Fibroblast of peridontal ligament (primary cell): ENCODE measurements around the gene TRMT1.
A peak's percentile ranks its signal among the peaks of the same experiment; 100 is the strongest.
"Not testable (repeated sequence)": the region's sequence is repeated elsewhere in the genome, so short reads cannot be mapped to it uniquely, and the experiment has no call there.

Source experiments
- DNase-seq: peaks from one replicate; pipeline ENCODE4 v3.0.0-alpha.2; 2010; ENCODE audit errors: extremely low read depth

Gene TRMT1

GRCh38 chr19:13150187-13150930 is 33.8 kb upstream of the TRMT1 start, which contains the start of the genes IER2 and STX10:
Gene IER2, plus strand, starts transcription at chr19:13150411. Its CDS starts 2,776 bp downstream, at chr19:13153187.
Gene STX10, minus strand, starts transcription at chr19:13150375. Its CDS starts 202 bp downstream, at chr19:13150173.
- peak; percentile 95 for DNase-seq

GRCh38 chr19:13149628-13150186 is 33.2 kb upstream of the TRMT1 start:
- DNase-seq, result no peak

GRCh38 chr19:13149173-13149627 is 32.7 kb upstream of the TRMT1 start:
- not testable (repeated sequence) for DNase-seq

- DNase-seq, result peak; percentile 61
Measured at GRCh38 chr19:13146763-13147563, 30.4 kb upstream of the TRMT1 start.

GRCh38 chr19:13139633-13140311 is 23.2 kb upstream of the TRMT1 start:
- no peak for DNase-seq

- no peak for DNase-seq
Measured at GRCh38 chr19:13138916-13139198, 22.3 kb upstream of the TRMT1 start.

GRCh38 chr19:13138171-13138915 is 21.8 kb upstream of the TRMT1 start:
- no peak for DNase-seq

- DNase-seq, result no peak
Measured at GRCh38 chr19:13137290-13137794, 20.8 kb upstream of the TRMT1 start.

- DNase-seq, result no peak
Measured at GRCh38 chr19:13135068-13136062, 18.8 kb upstream of the TRMT1 start.

GRCh38 chr19:13134626-13135025 is 18.1 kb upstream of the TRMT1 start:
- DNase-seq, result no peak

- no peak for DNase-seq
Measured at GRCh38 chr19:13133241-13133870, 16.8 kb upstream of the TRMT1 start.

GRCh38 chr19:13132471-13133180 is 16.1 kb upstream of the TRMT1 start:
- DNase-seq, result peak; percentile 71

GRCh38 chr19:13130886-13131490 is 14.4 kb upstream of the TRMT1 start:
- no peak for DNase-seq

- DNase-seq, result no peak
Measured at GRCh38 chr19:13129384-13129783, 12.8 kb upstream of the TRMT1 start.

GRCh38 chr19:13128583-13128982 is 12.0 kb upstream of the TRMT1 start:
- no peak for DNase-seq

GRCh38 chr19:13127811-13128575 is 11.5 kb upstream of the TRMT1 start:
- DNase-seq, result no peak

GRCh38 chr19:13127051-13127450 is 10.5 kb upstream of the TRMT1 start:
- peak; percentile 37 for DNase-seq
